ENCODE data around the gene PFN3.

PFN3 gene

GRCh38 chr5:177438468-177438867, 38.0 kb upstream of the PFN3 start:
- Mint-ChIP-seq H3K9me3 (no peaks in the 10 kb centered on the region), H3K4me1 (no peaks in the 10 kb centered on the region), H3K27me3 (ENCODE audit: low read depth) (no peaks in the 10 kb centered on the region), H3K4me3 (no peak overlapping the region), H3K27ac (no peak overlapping the region), H3K36me3 (ENCODE audit: low read depth) (peaks cover 41% of the 10 kb centered on the region)
- TF ChIP-seq, protein P1, sequence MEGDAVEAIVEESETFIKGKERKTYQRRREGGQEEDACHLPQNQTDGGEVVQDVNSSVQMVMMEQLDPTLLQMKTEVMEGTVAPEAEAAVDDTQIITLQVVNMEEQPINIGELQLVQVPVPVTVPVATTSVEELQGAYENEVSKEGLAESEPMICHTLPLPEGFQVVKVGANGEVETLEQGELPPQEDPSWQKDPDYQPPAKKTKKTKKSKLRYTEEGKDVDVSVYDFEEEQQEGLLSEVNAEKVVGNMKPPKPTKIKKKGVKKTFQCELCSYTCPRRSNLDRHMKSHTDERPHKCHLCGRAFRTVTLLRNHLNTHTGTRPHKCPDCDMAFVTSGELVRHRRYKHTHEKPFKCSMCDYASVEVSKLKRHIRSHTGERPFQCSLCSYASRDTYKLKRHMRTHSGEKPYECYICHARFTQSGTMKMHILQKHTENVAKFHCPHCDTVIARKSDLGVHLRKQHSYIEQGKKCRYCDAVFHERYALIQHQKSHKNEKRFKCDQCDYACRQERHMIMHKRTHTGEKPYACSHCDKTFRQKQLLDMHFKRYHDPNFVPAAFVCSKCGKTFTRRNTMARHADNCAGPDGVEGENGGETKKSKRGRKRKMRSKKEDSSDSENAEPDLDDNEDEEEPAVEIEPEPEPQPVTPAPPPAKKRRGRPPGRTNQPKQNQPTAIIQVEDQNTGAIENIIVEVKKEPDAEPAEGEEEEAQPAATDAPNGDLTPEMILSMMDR (IDR thresholded peaks at IDR 0.05; ENCODE audit: unreplicated experiment in 3 of 3), result no peak

DNA sequence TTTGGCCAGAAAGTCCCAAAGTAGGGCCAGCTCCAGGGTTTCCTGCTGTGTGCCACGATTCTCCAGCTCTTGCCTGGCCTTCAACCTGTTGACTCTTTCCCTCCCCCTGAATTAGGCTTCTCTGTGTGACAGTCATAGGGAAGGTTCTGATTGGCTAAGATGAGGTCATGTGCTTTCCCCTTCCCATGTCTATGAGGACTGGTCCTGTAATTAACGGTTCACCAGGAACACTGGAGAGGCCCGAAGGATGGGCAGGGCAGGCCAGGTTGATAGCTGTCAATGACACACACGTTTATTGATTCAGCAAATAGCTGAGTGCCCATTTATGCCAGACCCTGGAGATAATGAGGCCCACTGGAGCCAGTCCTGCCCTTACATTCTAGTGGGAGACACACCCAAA, 37.2 kb upstream of the PFN3 start:
- Mint-ChIP-seq H3K27me3 (ENCODE audit: low read depth) (no peaks in the 10 kb centered on the region), H3K27ac (no peak overlapping the region), H3K36me3 (ENCODE audit: low read depth) (peaks cover 43% of the 10 kb centered on the region), H3K9me3 (no peaks in the 10 kb centered on the region), H3K4me3 (no peak overlapping the region), H3K4me1 (no peaks in the 10 kb centered on the region)
- TF ChIP-seq, protein P1 (IDR thresholded peaks at IDR 0.05; ENCODE audit: unreplicated experiment in 3 of 3), result no peak

- no peaks in the 10 kb centered on the region for H3K27me3 Mint-ChIP-seq (ENCODE audit: low read depth)
Observed at GRCh38 chr5:177435847-177436536, 35.5 kb upstream of the PFN3 start.

DNA sequence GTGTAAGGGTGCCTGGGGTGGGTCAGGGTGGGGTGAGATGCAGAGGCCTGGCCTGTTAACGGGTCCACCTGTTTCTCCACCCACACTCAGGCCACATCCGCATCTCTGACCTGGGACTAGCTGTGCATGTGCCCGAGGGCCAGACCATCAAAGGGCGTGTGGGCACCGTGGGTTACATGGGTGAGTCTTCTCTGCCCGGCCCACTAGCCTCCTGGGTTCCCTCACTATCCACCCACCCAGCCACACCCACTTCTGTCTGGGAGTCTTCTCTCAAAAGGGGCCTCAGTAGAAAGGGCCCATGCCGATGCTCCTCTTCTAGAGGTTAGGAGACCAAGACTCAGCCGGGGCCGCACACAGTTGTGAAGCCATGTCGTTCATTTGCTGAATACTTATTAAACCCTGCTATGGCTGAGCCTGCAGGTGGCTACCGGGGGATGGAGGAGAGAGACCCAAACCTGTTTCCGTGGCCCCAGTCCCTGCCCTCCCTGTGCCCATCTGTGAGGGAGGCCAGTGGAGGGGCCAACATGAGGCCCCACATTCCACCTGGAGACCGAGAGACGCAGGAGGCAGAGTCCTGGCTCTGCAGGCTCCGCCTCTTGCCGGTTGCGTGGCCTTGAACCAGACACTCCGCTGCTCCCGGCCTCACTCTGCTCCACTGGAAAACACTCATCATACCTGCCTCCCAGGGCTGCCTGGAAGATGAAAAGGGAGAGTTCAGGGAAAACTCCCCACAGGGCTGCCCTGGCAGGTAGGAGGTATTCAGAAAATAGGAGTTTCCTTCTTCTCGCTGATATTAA, 34.7 kb upstream of the PFN3 start:
- Mint-ChIP-seq H3K27ac (no peak overlapping the region), H3K4me1 (no peaks in the 10 kb centered on the region), H3K9me3 (no peaks in the 10 kb centered on the region), H3K4me3 (no peak overlapping the region), H3K36me3 (ENCODE audit: low read depth) (peaks cover 47% of the 10 kb centered on the region), H3K27me3 (ENCODE audit: low read depth) (no peaks in the 10 kb centered on the region)
- TF ChIP-seq, protein P1 (IDR thresholded peaks at IDR 0.05; ENCODE audit: unreplicated experiment in 3 of 3), result no peak

More at GRCh38 chr5:177435847-177436536, 35.5 kb upstream of the PFN3 start:
- no peaks in the 10 kb centered on the region for H3K9me3 Mint-ChIP-seq
- TF ChIP-seq, protein P1 (IDR thresholded peaks at IDR 0.05; ENCODE audit: unreplicated experiment in 3 of 3), result no peak
- H3K4me3 Mint-ChIP-seq, result no peak overlapping the region
- no peaks in the 10 kb centered on the region for H3K4me1 Mint-ChIP-seq
- no peak overlapping the region for H3K27ac Mint-ChIP-seq
- H3K36me3 Mint-ChIP-seq (ENCODE audit: low read depth), result peaks cover 43% of the 10 kb centered on the region

DNA sequence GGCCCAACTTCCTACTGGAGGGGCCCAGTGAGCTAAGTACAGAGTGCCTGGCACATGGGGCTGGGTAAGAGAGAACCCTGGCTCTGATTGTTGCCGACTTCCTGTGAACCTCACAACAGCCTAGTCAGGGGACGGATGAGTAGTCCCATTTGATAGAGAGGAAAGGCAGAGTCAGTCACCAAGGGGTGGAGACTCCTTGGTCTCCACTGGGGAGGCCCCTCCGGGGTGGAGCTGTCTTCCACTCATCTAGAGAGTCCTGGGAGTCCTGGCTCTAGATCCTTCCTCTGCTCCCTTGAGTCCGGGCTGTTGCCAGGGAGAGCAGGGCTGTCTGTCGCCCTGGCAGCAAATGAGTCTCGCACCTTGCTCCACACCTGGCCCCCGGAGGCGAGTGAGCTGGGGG, 34.0 kb upstream of the PFN3 start:
- Mint-ChIP-seq H3K4me1 (peaks cover under 1% of the 10 kb centered on the region), H3K4me3 (no peak overlapping the region), H3K27ac (no peak overlapping the region), H3K27me3 (ENCODE audit: low read depth) (no peaks in the 10 kb centered on the region), H3K9me3 (no peaks in the 10 kb centered on the region), H3K36me3 (ENCODE audit: low read depth) (peaks cover 40% of the 10 kb centered on the region)
- TF ChIP-seq, protein P1 (IDR thresholded peaks at IDR 0.05; ENCODE audit: unreplicated experiment in 3 of 3), result no peak

Data from nephron (organoid).